ENCODE measurements around the gene KEL.

The KEL gene

DNA sequence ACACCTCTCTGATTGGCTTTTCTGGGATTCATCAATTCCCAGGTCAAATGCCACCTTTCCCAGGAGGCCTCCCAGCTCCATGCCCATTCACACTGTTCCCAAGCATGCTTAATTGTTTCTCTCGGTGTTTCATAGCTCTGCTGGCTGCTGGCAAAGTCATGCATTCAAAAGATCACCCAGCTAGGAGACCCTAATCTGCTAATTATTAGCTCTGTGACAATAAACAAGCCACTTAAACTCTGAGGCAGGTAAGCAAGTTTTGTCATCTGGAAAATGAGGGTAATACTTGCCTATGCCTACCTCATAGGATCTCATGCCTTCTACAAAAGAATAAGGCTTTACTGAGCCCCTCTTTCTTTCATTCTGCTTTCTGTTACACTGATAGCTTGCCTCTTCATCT, 828 bp upstream of the KEL start:
- no peak for DNase-seq (ENCODE audit: low read depth in 3 of 3)

DNA sequence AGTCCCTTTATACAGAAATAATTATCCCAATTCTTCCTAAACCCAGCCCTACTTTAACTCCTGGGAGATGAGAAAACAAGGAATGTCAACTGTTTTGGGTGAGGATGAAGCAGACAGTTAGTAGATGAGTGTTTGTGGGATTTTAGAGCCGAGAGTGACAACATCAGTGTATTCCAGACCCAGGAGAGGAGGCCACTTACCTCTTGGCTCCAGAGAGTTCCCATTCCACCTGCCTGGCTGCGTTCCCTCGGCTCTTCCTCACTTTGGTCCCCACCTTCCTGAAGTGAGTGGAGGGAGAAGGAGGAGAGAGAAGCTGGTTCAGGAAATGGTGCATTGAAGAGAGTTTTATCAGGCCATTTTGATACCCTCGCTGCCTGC, 579 bp downstream of the KEL start:
- no peak for DNase-seq (ENCODE audit: low read depth in 3 of 3)

DNA sequence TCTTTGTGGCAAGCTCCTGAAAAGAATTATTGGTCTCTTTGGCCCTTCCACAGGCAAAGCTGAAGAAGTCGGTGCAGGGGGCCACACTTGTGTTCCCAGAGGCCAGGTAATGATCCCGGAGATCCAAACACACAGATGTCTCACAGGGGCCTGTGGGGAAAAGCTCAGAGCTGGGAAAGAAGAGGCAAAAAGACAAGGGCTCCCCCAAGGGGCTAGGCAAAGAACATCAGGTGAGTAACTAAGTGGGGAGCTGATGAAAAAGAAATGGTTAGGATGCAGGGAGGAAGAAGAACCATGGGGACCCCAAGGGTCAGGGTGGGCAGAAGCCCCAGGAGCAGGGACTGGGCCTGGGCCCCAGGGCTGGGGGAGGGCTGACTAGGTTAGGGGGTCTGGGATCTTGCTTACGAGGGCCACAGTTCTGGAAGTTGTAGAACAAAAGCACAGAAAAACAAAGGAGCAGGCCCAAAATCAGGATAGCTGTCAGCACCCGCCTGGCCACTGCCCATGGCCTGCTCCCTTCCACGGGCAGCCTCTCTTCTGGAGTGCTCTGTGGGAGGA, 1.1 kb downstream of the KEL start:
- no peak for DNase-seq (ENCODE audit: low read depth in 3 of 3)

DNA sequence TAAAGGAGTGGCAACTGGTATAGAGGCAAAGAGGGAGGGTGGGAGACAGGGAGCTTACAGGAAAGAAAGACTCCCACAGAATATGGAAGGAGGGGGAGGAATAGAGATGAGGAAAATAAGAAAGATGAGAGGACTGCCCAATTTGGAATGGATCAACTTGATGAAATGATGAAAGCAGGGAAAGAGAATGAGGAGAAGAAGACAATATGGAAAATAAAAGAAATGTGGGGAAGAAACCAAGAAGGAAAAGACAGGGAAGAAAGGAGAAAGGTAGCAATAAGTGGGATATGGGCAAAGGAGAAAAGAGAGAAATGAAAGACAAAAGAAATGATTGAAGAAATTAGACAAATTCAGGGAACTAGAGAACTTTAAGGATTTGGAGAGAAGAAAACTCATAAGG, 3.0 kb downstream of the KEL start:
- DNase-seq (ENCODE audit: low read depth in 3 of 3): no peak

DNA sequence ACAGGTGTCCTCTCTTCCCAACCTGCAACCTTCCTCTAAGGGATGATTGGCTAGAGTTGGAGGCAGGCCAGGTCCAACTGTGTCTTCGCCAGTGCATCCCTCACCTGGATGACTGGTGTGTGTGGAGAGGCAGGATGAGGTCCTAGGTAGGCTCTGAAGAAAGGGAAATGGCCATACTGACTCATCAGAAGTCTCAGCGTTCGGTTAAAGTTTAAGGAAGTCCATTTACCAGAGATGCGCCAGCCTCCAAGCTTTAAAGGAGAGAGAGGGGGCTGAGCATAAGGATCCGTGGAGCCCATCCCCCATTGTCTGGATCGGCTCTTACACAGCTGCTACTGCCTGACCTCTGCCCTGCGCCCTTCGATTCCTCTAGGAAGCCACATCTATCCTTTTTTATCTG, 4.4 kb downstream of the KEL start:
- no peak for DNase-seq (ENCODE audit: low read depth in 3 of 3)

DNA sequence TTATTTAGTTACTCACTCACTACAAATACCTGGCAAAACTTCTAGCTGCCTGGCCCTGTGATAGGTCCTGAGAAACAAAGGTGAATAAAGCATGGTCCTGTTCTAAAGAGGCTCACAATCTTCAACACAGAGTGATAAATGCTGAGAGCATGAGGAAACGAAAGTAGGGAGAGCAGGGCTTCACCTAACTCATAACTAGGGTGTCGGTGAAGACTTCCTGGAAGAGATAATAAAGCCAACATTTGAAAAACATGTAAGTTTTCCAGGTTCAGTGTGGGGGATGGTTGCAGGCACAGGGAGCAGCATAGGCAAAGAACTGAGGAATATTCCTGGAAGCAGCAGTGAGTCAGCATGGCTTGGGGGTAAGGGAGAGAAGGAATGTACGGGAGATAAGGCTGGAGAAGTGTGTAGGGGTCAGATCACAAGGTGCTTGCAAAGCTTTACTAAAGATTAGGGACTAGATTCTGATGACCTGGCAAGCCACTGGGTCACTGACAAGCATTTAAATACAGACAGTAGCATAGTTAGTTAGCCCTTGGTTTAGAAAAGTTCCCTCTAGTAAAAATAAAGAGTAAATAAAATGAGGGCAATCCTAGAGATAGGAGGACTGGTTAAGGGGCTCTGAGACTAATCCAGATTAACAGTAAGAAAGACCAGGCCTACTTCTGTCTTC, 5.1 kb downstream of the KEL start:
- DNase-seq (ENCODE audit: low read depth in 3 of 3): no peak

DNA sequence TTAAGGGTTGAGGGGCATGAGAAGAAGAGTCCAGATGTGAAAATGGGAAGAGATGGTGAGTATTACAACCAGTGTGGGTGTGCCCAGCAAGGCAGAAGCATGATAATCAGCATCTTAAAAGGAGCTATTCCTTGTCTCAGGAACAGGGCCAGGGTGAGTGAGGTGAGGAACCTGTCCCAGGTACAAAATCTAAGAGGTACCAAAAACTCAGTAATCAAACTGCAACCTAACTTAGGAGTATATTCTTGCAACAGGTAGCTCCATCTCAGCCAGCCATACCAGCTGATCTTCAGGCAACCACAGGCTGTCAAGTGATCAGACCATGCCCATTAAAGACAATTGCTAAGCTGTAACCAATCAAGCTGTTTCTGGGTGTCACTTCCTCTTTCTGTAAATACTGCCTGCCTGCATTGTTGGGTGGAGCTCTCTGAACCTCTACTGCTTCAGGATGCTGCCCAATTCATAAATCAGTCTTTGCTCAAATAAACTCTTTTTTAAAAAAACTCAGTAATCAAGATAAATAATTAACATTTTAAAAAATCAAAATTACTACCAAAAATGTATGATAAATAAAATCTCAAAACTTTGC, 7.4 kb downstream of the KEL start:
- DNase-seq (ENCODE audit: low read depth in 3 of 3): no peak

DNA sequence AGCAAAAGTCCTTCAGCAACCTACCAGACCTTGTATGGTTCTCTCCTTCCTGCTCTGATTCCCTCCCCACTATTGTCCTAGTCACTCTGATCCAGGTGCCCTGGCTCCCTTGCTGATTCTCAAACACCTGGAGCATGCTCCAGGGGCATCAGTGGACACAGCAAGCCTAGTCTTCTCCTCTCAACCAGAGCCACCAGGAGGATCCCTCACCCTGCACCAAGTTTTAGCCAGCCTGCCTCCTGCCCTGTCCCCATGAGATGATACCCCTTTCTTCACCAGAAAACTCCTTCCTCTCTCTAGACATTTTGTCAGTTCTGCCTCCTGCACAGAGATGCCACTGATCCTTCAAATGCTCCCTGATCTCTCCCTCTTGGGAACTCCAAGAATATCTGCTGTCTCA, 11.9 kb downstream of the KEL start:
- DNase-seq (ENCODE audit: low read depth in 3 of 3): no peak

DNA sequence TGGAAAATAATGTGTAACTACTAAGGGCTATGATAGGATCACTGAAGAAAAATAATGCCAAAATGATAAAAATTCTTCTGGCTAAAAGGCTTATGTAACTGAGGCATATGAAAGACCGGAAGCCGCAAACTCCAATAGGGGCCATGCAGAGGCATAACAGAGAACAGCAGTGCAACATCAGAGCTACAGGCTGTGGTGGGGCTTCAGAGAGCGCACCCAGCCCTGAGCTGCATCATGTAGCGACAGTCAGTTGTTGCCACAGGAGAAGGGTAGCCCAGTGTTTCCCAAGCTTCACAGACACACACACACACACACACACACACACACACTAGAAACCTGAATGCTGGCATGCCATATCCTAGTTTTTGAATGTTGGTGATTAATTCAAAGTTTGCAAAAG, 13.6 kb downstream of the KEL start:
- no peak for DNase-seq (ENCODE audit: low read depth in 3 of 3)

DNA sequence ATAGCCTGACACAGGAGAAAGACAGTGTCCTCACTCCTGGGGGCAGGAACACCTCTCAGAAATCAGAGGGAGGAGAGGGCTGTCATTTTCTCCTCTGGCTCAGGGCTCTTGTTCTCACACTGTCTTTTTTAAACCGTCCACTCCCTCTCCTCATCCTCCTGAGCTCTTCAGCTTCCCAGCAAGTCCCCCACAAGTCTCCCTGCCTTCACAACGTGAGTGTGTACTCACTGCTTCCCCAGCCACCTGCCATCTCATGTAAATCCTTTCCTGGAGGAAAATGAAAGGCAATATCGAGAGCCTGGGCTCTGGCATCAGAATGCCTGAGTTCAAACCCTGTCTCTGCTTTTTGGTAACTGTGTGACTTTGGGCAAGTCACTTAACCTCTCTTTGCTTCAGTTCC, 17.2 kb downstream of the KEL start:
- DNase-seq (ENCODE audit: low read depth in 3 of 3): no peak

DNA sequence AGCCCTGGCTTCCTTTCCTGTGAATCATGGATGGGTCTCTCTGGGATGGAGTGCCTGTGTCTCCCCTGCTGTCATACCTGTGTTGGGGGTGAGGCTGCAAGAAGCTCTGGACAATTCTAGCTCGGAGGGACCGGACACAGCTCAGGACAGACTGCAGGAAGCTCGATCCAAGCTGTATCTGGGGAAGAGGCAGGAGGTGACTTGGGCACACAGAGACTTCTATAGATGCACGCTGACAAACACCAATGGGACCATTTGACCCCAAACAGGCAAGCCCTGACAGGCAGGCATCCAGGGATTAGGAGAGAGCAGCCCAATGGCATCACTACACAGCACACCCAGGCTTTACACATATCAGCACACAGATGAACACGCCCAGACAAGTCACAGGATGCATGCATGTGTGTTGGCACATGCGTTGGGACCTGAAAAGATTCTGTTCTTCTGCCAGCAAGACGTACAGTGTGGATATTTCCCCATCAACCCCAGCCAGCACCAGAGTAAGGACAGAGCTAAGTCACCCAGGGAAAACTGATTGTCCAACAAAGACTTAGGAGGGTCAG, 18.4 kb downstream of the KEL start:
- no peak for DNase-seq (ENCODE audit: low read depth in 3 of 3)

DNA sequence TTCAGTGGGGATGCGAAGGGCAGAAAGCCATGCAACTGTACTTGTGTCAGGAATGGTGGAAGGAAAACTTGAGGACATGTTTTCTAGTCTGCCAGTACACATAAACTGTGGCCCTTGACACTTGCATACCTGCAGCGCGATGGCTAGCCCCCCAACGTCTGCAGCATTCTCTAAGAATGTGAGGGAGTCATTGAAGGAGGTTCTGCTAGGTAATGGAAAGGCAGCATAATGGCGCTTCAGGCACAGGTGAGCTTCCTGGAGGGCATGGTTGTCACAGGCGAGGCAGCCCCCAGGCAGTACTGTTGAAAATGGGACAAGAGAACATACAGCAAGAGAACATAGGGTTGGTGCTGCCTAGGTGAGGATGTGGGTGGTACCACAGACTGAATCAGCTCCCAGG, 19.4 kb downstream of the KEL start:
- DNase-seq (ENCODE audit: low read depth in 3 of 3): no peak

DNA sequence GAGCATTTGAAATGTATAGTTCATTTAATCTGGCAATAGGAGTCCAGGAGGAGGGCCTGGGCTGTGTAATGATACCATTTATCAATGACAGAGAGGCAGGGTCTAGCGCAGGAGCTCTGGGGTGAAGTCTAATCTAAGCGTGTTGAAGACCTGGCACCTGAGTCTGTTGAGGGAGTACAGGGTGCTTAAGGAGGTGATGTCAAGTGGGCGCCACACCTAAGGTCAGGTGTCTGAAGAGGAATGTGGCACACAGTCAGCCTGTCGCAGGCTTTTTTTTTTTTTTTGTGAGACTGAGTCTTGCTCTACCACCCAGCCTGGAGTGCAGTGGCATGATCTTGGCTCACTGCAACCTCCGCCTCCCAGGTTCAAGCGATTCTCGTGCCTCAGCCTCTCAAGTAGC, 20.6 kb downstream of the KEL start:
- no peak for DNase-seq (ENCODE audit: low read depth in 3 of 3)

DNA sequence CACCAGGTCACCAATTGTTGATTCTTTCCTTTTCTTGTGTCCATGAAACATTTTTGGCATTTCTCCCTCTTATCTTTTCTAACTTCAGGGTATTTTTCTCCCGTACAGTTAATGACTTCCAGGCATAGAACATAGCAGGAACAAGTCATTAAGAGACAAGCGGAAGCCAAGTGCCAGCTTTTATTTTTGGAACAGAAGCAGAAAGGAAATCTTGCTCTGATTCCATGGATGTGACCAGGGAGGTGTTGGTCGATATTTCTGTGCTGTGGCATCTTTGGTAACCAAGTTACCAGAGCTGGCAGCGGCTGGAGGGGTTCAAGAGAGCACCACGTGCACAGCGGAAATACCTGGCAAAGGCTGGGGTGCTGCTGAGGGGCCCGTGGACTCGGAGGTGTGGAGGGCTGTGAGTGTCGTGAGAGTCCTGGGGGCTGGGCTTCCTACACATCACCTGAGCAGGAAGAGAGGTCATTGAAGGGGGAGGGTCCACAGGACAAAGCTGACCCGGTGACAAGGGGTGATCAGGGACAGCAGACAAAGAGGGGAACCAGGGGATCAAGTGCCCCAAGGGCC, 21.1 kb downstream of the KEL start:
- no peak for DNase-seq (ENCODE audit: low read depth in 3 of 3)

DNA sequence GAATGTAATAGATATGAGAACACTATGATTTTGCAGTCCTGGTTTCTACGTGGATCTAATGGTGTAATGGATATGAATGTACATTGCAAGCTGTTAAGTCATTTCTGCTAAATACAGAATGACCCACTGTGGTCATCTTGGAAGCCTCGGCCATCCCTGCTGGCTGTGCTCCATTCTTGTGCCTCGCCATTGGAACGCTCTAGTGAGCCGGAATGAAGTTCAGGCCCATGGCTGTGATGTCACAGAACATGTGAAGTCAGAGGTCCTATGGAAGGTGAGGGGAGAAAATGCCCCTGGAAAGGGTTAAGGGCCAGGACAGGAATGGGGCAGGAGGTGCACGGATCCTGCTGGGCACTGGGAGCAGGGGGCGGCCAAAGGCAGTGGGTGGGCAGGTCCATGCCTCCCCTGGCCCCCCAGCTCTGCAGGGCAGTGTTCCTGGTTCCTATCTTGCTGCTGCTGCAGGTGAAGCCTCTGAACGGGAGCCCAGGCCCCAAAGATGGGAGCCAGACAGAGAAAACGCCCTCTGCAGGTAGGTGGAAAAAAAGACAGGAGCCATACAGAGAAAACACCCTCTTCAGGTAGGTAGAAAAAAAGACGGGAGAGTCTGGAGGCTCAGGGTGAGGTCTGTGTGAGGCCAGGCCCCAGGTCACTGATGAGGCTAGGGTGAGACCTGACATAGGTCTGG, 22.8 kb downstream of the KEL start, which contains the start of gene LLCFC1:
Gene LLCFC1, plus strand, starts transcription at position 259 of the 685 bp plus-strand sequence. Its CDS starts 138 bp downstream, at position 397.
- DNase-seq (ENCODE audit: low read depth in 3 of 3): no peak

DNA sequence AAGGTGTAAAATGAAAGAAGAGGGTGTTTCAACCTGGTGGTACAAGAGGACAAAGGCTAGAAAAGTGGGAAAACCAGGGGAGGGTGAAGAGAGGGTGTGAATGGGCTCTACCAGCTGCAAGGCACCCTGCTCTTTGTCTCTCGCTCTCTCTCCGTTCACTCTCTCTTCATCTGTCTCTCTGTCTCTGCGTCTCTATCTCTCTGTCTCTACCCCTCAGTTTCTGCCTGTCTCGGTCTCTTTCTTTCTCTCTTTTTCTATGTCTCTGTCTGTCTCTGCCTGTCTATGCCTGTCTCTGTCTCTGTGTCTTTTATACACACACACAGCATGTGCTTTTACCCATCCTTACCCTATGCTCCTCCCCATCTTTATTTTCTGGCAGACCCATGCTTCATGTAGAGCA, 23.6 kb downstream of the KEL start:
- no peak for DNase-seq (ENCODE audit: low read depth in 3 of 3)

DNA sequence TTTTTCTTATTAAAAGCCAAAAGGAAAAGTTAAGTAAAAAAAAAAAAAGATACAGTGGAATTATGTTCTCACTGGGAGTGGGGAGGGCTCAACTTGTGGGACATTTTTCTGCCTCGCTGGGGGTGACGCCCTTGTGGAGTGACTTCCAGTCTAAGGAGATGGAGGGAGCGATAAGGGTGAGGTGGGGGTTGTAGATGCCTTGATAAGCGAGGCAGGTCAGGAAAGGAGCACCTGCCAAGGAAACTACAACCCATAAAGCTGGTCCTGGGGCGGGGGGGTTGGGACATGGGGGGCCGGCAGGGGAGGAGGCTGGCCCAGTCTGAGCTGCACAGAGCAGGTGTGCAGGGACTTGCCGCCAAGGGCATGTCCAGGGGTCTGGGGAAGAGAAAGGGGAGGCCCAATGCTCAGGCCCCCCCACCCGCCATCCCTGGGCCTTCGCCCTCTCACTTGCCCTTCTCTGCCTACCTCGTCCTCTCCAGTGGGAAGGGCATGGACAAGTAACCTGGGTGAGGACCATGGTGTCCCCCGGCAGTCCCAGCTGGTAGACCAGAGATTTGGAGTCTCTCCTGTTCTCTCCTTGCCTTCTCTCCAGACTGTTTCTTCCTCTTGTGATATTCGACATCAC, 26.1 kb downstream of the KEL start:
- no peak for DNase-seq (ENCODE audit: low read depth in 3 of 3)

DNA sequence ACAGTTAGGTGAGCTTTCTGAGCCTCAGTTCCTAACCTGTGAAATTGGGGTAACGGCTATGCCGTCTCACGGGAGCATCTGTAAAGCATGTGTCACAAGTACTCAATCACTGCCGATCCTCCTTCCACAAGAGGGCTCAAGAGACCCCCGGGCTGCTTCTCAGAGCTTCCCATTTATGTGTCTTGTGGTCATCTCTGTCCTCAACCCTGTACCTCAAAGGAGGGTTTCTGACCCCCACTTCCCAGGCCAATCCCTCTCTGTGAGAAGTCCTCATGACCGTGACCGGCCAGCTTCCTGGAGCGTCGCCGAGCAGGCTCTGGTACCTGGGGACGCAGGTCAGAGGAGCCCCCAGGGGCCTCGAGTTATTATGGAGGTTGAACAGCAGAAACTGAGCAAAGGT, 28.1 kb downstream of the KEL start:
- DNase-seq (ENCODE audit: low read depth in 3 of 3): no peak

DNA sequence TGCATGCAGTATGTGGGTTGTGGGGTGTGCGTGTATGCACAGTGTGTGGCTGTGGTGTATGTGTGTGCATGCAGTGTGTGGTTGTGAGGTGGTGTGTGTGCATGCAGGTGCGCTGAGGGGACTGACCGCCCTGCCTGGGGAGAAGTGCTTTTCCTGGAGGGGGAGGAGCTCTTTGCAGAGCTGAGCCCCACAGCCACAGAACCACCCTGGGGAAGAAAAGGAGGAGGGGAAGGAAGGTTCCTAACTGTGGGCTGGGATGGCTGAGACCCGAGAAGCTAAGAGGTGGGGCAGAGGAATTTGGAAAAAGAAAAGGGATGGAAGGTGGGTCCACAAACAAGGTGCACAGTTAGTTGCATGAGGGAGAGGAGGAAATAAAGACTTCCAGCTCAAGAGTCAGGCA, 28.5 kb downstream of the KEL start, which contains the start of gene TRPV5:
Gene TRPV5, minus strand, starts transcription at position 123 of the 400 bp plus-strand sequence. CDS start 287 bp downstream, outside the sequence.
- DNase-seq (ENCODE audit: low read depth in 3 of 3): no peak

DNA sequence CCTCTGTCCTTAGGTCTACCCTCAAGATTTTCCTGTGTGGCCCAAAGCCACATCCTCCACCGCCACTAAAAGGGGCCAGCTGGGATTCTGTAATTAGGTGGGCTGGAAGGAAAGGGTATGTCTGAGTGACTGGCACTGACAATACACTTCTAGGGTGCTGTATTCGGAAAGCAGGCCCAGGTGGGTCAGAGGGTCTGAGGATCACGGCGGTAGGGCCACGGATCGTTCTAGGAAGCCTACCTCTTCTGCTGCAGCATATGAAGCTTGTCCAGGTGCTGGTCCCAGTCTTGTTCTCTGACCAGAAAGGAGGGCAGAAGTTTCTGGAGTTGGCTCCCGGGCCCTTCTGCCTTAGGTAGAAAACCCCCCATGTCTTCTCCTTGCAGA, 29.1 kb downstream of the KEL start:
- no peak for DNase-seq (ENCODE audit: low read depth in 3 of 3)

DNA sequence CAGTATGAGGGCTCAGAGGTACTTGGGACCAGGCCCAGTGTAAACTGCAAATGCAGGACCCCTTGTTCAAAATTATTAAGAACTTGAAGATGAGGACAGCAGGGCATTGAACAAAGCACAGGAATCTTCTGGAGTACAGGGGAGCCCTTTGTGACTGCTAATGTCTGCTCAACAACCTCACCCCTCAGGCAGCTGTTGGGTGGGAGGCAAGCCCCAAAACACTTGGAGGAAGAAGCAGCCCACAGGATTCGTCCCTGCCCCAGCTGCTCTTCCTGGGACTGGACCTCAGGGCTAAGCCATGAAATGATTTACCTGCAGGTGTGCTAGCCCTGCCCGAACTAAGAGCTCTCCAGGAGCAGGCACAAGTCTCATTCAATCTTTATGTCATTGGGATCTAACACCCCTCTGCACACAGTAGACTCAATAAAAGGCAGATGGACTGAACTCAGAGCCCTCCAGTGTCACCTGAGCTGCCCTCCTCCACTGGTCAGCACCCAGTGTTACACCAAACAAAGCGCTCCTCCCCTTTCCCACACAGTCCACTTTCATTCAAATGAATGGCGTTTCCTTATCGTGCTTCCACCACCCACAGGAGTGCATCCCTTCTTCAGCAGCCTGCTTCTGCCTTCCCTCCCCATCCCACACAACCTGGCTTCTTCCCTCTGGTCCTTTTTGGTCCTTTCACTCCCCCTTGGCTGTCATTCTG, 29.6 kb downstream of the KEL start:
- DNase-seq (ENCODE audit: low read depth in 3 of 3): no peak
